Endothelial cell of umbilical vein (primary cell): ENCODE results near the gene KRT10.

Experiments
- EZH2 ChIP-seq: IDR thresholded peaks from 2 replicates; pipeline ENCODE4 v1.6.1; 2012; ENCODE audit warnings: borderline replicate concordance, low read depth, mild to moderate bottlenecking, moderate library complexity, low read length, inconsistent platforms; ENCODE audit not compliant: severe bottlenecking
- JUN ChIP-seq: IDR thresholded peaks from 2 replicates; pipeline ENCODE4 v1.6.1; 2011; ENCODE audit warnings: borderline replicate concordance, low read depth; ENCODE audit not compliant: insufficient read length, insufficient read depth
- MYC ChIP-seq: IDR thresholded peaks from one replicate; pipeline ENCODE4 v1.6.1; 2011; ENCODE audit warnings: mild to moderate bottlenecking, low read depth, low read length
- POLR2A ChIP-seq: IDR thresholded peaks from 2 replicates; pipeline ENCODE4 v1.6.1; 2012; ENCODE audit warnings: low read depth, mild to moderate bottlenecking, control low read depth, low read length
- POLR2AphosphoS5 ChIP-seq: IDR thresholded peaks from 2 replicates; pipeline ENCODE4 v1.6.1; 2012; ENCODE audit warnings: low read depth, mild to moderate bottlenecking, control low read depth, low read length, moderate library complexity; ENCODE audit not compliant: insufficient read depth
- TF ChIP-seq, protein P1 (sequence below), 2 donors: IDR thresholded peaks; 1 replicate in 1 of 2; 2 replicates in 1 of 2; pipeline ENCODE4 v1.5.1; 2011; ENCODE audit warnings: low read length in 2 of 2, mild to moderate bottlenecking in 2 of 2, moderate library complexity in 2 of 2, control low read depth in 1 of 2, inconsistent platforms in 1 of 2, low read depth in 1 of 2; ENCODE audit not compliant: insufficient read depth in 1 of 2; ENCODE audit errors: extremely low read depth in 1 of 2
- TF ChIP-seq, protein P2 (sequence below): IDR thresholded peaks from 2 replicates; pipeline ENCODE4 v1.6.1; 2011; ENCODE audit not compliant: insufficient read depth, insufficient read length

DNA sequence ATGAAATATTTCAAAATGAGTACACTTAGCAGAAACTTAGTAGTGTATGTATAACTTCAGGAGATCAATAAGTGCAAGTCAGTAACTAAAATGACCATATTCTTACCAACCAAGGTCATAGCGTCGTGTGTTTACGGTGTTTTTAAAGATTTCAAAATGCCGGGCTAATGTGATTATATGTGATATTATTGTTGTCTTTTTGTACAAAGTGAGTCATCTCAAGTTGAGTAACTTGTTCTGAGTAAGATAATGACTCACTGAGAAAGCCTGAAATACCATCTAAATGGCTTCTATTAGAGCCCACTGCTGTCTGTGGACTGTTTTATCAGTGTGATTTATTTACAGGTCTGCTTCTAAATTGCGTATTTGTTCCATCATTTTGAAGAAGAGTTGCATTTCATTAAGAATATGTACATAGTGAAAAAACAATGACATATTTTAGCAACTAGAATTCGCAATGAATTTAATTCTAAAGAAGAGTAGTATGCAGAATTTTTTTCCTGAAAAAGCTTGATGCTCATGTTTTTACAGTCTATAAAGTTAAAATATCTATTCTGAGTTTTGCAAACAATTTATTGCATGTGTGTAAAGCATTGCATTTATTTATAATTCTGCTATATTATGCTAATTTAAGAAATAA, 31.9 kb upstream of the KRT10 start:
- TF ChIP-seq, protein P1, sequence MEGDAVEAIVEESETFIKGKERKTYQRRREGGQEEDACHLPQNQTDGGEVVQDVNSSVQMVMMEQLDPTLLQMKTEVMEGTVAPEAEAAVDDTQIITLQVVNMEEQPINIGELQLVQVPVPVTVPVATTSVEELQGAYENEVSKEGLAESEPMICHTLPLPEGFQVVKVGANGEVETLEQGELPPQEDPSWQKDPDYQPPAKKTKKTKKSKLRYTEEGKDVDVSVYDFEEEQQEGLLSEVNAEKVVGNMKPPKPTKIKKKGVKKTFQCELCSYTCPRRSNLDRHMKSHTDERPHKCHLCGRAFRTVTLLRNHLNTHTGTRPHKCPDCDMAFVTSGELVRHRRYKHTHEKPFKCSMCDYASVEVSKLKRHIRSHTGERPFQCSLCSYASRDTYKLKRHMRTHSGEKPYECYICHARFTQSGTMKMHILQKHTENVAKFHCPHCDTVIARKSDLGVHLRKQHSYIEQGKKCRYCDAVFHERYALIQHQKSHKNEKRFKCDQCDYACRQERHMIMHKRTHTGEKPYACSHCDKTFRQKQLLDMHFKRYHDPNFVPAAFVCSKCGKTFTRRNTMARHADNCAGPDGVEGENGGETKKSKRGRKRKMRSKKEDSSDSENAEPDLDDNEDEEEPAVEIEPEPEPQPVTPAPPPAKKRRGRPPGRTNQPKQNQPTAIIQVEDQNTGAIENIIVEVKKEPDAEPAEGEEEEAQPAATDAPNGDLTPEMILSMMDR (IDR thresholded peaks at IDR 0.05; ENCODE audit: extremely low read depth in 1 of 2, insufficient read depth in 1 of 2, low read depth in 1 of 2, low read length in 2 of 2) = no peak
- TF ChIP-seq EZH2 (no peak), MYC (no peak), POLR2A (no peak), POLR2AphosphoS5 (no peak), JUN (peak; percentile 90)
- TF ChIP-seq, protein P2, sequence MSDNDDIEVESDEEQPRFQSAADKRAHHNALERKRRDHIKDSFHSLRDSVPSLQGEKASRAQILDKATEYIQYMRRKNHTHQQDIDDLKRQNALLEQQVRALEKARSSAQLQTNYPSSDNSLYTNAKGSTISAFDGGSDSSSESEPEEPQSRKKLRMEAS = no peak
